ENCODE data around the gene DYDC1. TPM values are rescaled to one million over a fixed set of nuclear protein-coding genes. Genes with fewer than 3 reads are reported as not detected.
"Not testable (repeated sequence)": the region's sequence is repeated elsewhere in the genome, so short reads cannot be mapped to it uniquely, and the experiment has no call there.

DYDC1 gene
- polyA plus RNA-seq, 1 donor from 2014 or later, result not detected

- peaks cover 6% of the 10 kb centered on the region for H3K27me3 Mint-ChIP-seq
- H3K36me3 Mint-ChIP-seq, result no peaks in the 10 kb centered on the region
- peaks cover 0 to 2% (median 0%) of the 10 kb centered on the region in 3 donors for H3K9me3 Mint-ChIP-seq
- H3K27ac Mint-ChIP-seq, result no peak overlapping the region
- peak overlapping the region in 1 of 4 donors; percentile 24 for H3K4me3 Mint-ChIP-seq
- no peaks in the 10 kb centered on the region for H3K4me1 Mint-ChIP-seq
These were observed 36.2 kb downstream of the DYDC1 start for GRCh38 chr10:80320377-80320776.

- Mint-ChIP-seq H3K36me3 (no peaks in the 10 kb centered on the region), H3K9me3 (peaks cover 0 to 2% (median 0%) of the 10 kb centered on the region in 3 donors), H3K4me1 (no peaks in the 10 kb centered on the region), H3K27me3 (peaks cover 4% of the 10 kb centered on the region), H3K4me3 (no peak overlapping the region), H3K27ac (no peak overlapping the region)
These were observed 36.7 kb downstream of the DYDC1 start for GRCh38 chr10:80319725-80320290.

- Mint-ChIP-seq H3K27ac (no peak overlapping the region), H3K27me3 (peaks cover 3% of the 10 kb centered on the region), H3K4me3 (no peak overlapping the region), H3K36me3 (no peaks in the 10 kb centered on the region), H3K9me3 (peaks cover 0 to 2% (median 0%) of the 10 kb centered on the region in 3 donors), H3K4me1 (no peaks in the 10 kb centered on the region)
These were observed 37.2 kb downstream of the DYDC1 start for GRCh38 chr10:80319318-80319717.

GRCh38 chr10:80318742-80319141, 37.8 kb downstream of the DYDC1 start:
- Mint-ChIP-seq H3K4me1 (no peaks in the 10 kb centered on the region), H3K27me3 (peaks cover 2% of the 10 kb centered on the region), H3K9me3 (peaks cover 0 to 2% (median 0%) of the 10 kb centered on the region in 3 donors), H3K36me3 (no peaks in the 10 kb centered on the region), H3K27ac (no peak overlapping the region), H3K4me3 (no peak overlapping the region)

- Mint-ChIP-seq H3K27me3 (no peaks in the 10 kb centered on the region), H3K9me3 (peaks cover 0 to 2% (median 0%) of the 10 kb centered on the region in 3 donors), H3K4me1 (no peaks in the 10 kb centered on the region), H3K4me3 (no peak overlapping the region), H3K36me3 (no peaks in the 10 kb centered on the region), H3K27ac (no peak overlapping the region)
These were observed 41.2 kb downstream of the DYDC1 start for GRCh38 chr10:80315391-80315790.

- Mint-ChIP-seq H3K27me3 (no peaks in the 10 kb centered on the region), H3K4me3 (no peak overlapping the region), H3K4me1 (no peaks in the 10 kb centered on the region), H3K36me3 (no peaks in the 10 kb centered on the region), H3K9me3 (peaks cover 0 to under 1% (median 0%) of the 10 kb centered on the region in 3 donors), H3K27ac (no peak overlapping the region)
These were observed 43.0 kb downstream of the DYDC1 start for GRCh38 chr10:80313523-80313922.

GRCh38 chr10:80305989-80306388, 50.6 kb downstream of the DYDC1 start:
- not testable (repeated sequence) for H3K4me1 Mint-ChIP-seq, H3K27me3 Mint-ChIP-seq, H3K36me3 Mint-ChIP-seq, H3K27ac Mint-ChIP-seq, H3K4me3 Mint-ChIP-seq
- H3K9me3 Mint-ChIP-seq, result peaks cover 7 to 18% (median 15%) of the 10 kb centered on the region in 3 donors

GRCh38 chr10:80296942-80297341, 59.6 kb downstream of the DYDC1 start:
- no peak overlapping the region for H3K27ac Mint-ChIP-seq
- H3K27me3 Mint-ChIP-seq, result peaks cover 3% of the 10 kb centered on the region
- no peaks in the 10 kb centered on the region for H3K4me1 Mint-ChIP-seq
- peaks cover 5 to 23% (median 8%) of the 10 kb centered on the region in 3 donors for H3K9me3 Mint-ChIP-seq
- H3K4me3 Mint-ChIP-seq, result no peak overlapping the region
- H3K36me3 Mint-ChIP-seq, result no peaks in the 10 kb centered on the region

- H3K36me3 Mint-ChIP-seq, result no peaks in the 10 kb centered on the region
- H3K9me3 Mint-ChIP-seq, result peaks cover 2 to 7% (median 5%) of the 10 kb centered on the region in 3 donors
- H3K4me1 Mint-ChIP-seq, result peaks cover 0 to 2% (median 0%) of the 10 kb centered on the region in 3 donors
- peaks cover 14% of the 10 kb centered on the region for H3K27me3 Mint-ChIP-seq
- H3K4me3 Mint-ChIP-seq, result no peak overlapping the region
- no peak overlapping the region for H3K27ac Mint-ChIP-seq
These were observed 63.8 kb downstream of the DYDC1 start for GRCh38 chr10:80292607-80293239.

GRCh38 chr10:80290474-80291220, 65.9 kb downstream of the DYDC1 start:
- Mint-ChIP-seq H3K4me1 (peaks cover 0 to 2% (median 0%) of the 10 kb centered on the region in 3 donors), H3K4me3 (no peak overlapping the region), H3K9me3 (peaks cover 0 to 2% (median 1%) of the 10 kb centered on the region in 3 donors), H3K27ac (no peak overlapping the region), H3K27me3 (peaks cover 17% of the 10 kb centered on the region), H3K36me3 (no peaks in the 10 kb centered on the region)

GRCh38 chr10:80289451-80290287, 66.9 kb downstream of the DYDC1 start, which contains the start of gene MAT1A:
Gene MAT1A, minus strand, starts transcription at chr10:80289658. Its CDS starts 235 bp downstream, at chr10:80289423.
- Mint-ChIP-seq H3K4me3 (no peak within 1 kb of the TSS), H3K27me3 (peaks cover 17% of the 10 kb centered on the region), H3K36me3 (no peaks in the 10 kb centered on the region), H3K9me3 (peaks cover 0 to 2% (median 1%) of the 10 kb centered on the region in 3 donors), H3K4me1 (peaks cover 0 to 2% (median 0%) of the 10 kb centered on the region in 3 donors), H3K27ac (no peak within 1 kb of the TSS)

- Mint-ChIP-seq H3K27ac (no peak overlapping the region), H3K9me3 (peaks cover 0 to 2% (median 1%) of the 10 kb centered on the region in 3 donors), H3K4me3 (no peak overlapping the region), H3K36me3 (no peaks in the 10 kb centered on the region), H3K27me3 (peaks cover 17% of the 10 kb centered on the region), H3K4me1 (peaks cover 0 to 2% (median 0%) of the 10 kb centered on the region in 3 donors)
These were observed 67.7 kb downstream of the DYDC1 start for GRCh38 chr10:80288849-80289248.
